ENCODE data around the gene MALL.

DNA sequence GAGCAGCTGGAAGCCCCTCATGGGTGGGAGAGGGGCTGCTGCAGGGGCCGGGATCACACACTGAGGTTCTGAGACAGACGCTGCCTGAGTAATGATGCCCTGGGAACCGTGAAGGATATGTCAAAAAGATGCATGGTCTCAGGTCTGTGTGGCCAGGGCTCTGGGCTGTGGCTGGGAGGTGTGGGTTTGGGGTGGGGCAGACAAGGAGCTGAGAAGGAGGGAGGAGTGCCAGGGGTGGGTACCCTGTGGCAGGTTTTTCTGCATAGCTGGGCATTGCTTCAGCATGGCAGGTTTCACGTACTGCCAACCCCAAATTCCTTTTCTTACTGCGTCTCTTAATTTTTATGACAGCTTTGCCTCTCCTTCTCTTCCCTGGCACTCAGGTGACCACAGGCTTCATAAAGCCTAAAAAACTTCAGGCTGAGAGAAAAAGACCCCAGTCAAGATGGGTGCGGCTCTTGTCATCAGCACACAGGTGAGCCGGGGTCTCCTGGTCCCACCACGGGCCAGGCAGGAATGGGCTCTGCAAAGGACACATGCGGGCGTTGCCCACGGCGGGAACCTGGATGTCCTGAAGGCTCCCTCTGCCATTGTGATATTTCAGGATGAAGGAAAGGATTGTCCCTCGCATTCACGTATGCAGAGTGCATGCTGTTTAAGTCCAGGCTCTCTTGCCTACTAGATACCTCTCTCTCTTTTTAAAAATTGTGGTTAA is 18.0 kb downstream of the MALL start:
- TF ChIP-seq, protein P1, sequence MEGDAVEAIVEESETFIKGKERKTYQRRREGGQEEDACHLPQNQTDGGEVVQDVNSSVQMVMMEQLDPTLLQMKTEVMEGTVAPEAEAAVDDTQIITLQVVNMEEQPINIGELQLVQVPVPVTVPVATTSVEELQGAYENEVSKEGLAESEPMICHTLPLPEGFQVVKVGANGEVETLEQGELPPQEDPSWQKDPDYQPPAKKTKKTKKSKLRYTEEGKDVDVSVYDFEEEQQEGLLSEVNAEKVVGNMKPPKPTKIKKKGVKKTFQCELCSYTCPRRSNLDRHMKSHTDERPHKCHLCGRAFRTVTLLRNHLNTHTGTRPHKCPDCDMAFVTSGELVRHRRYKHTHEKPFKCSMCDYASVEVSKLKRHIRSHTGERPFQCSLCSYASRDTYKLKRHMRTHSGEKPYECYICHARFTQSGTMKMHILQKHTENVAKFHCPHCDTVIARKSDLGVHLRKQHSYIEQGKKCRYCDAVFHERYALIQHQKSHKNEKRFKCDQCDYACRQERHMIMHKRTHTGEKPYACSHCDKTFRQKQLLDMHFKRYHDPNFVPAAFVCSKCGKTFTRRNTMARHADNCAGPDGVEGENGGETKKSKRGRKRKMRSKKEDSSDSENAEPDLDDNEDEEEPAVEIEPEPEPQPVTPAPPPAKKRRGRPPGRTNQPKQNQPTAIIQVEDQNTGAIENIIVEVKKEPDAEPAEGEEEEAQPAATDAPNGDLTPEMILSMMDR (IDR thresholded peaks at IDR 0.05): no peak
- TF ChIP-seq POLR2A (IDR thresholded peaks at IDR 0.05): no peak

All from tibial nerve (tissue), 3 donors.